Right lobe of liver (tissue), 6 donors: Measurements from ENCODE around the gene TAOK1. TPM values are rescaled to one million over a fixed set of nuclear protein-coding genes. Genes with fewer than 3 reads are reported as not detected.

Source experiments
- ATAC-seq, 4 donors: fragments of 200-7000 bp; cut with Tn5 transposase; one replicate each; pipeline ENCODE4 v1.9.1; 2020; ENCODE audit warnings: mild to moderate bottlenecking in 4 of 4, moderate library complexity in 4 of 4
- DNase-seq, 3 donors: peaks; one replicate each; pipeline ENCODE4 v3.0.0-alpha.2; 2020
- H3K27ac ChIP-seq, 3 donors: fragments of 200-600 bp; one replicate each; pipeline ENCODE4 v1.8.0; 2022
- H3K27me3 ChIP-seq, 2 donors: fragments of 200-600 bp; one replicate each; pipeline ENCODE4 v1.8.0; 2022
- H3K36me3 ChIP-seq, 4 donors: fragments of 200-600 bp; sonication (generic) in 1 of 4; one replicate each; pipeline versions ENCODE4 v1.5.1 to v1.8.0; 2017 to 2022; ENCODE audit warnings: control low read depth in 1 of 4
- H3K4me1 ChIP-seq, 4 donors: fragments of 200-600 bp; sonication (generic) in 1 of 4; one replicate each; pipeline versions ENCODE4 v1.5.1 to v1.8.0; 2017 to 2022; ENCODE audit warnings: control low read depth in 1 of 4
- H3K4me3 ChIP-seq, 3 donors: fragments of 200-600 bp; one replicate each; pipeline ENCODE4 v1.8.0; 2022
- H3K9me3 ChIP-seq, 4 donors: fragments of 200-600 bp; sonication (generic) in 1 of 4; one replicate each; pipeline versions ENCODE4 v1.5.1 to v1.8.0; 2017 to 2022; ENCODE audit warnings: control low read depth in 1 of 4
- POLR2A ChIP-seq: fragments of 450-650 bp; IDR thresholded peaks from one replicate; pipeline ENCODE4 v1.6.1; 2017; ENCODE audit warnings: antibody characterized with exemption, mild to moderate bottlenecking
- WGBS: methylation state at CpG from one replicate; pipeline ENCODE4 v1.1.6; 2018; ENCODE audit warnings: low coverage, low lambda C conversion rate; ENCODE audit not compliant: insufficient coverage; ENCODE audit errors: missing lambda C conversion rate; 5-methylcytosine and 5-hydroxymethylcytosine counted together
- intact Hi-C, 2 donors: fragments of 100-400 bp; cut with DNase I; formaldehyde crosslinking; loops; one replicate each; pipeline versions ENCODE4 v1.11.2 to v1.14.1; 2022
- total RNA-seq, 6 experiments: library from RNA; depleted of rRNA in 2 of 6; stranded (reverse); fragments of >200 nt in 2 of 6; fragmentation: NEBNext Ultra II Directional in 3 of 6; extraction: Animal tissue kit (Norgen Biotek cat#: 25700) in 3 of 6; gene quantifications; one replicate each; pipeline versions ENCODE4 v1.1.0 to v1.2.4, GENCODE V29; 2016 to 2023
- TF ChIP-seq, protein P1 (sequence below), 4 donors: fragments of 200-600 bp in 3 of 4; fragments of 450-650 bp in 1 of 4; IDR thresholded peaks; one replicate each; pipeline versions ENCODE4 v1.5.1 to v1.8.0; 2016 to 2022; ENCODE audit warnings: antibody characterized with exemption in 4 of 4, mild to moderate bottlenecking in 2 of 4
- donor health status: DM: no; HTN: yes; CAD: no.
- donor health status: DM: no; HTN: no; CAD: no.
- donor health status: DM: no; HTN: no; CAD: no.
- donor health status: DM: no; HTN: yes; CAD: no.
- donor health status: DM: no; HTN: yes; CAD: no.

The TAOK1 gene
- total RNA-seq, 6 experiments from 2014 or later: 17.1 to 37.1 (median 21.1) TPM

DNA sequence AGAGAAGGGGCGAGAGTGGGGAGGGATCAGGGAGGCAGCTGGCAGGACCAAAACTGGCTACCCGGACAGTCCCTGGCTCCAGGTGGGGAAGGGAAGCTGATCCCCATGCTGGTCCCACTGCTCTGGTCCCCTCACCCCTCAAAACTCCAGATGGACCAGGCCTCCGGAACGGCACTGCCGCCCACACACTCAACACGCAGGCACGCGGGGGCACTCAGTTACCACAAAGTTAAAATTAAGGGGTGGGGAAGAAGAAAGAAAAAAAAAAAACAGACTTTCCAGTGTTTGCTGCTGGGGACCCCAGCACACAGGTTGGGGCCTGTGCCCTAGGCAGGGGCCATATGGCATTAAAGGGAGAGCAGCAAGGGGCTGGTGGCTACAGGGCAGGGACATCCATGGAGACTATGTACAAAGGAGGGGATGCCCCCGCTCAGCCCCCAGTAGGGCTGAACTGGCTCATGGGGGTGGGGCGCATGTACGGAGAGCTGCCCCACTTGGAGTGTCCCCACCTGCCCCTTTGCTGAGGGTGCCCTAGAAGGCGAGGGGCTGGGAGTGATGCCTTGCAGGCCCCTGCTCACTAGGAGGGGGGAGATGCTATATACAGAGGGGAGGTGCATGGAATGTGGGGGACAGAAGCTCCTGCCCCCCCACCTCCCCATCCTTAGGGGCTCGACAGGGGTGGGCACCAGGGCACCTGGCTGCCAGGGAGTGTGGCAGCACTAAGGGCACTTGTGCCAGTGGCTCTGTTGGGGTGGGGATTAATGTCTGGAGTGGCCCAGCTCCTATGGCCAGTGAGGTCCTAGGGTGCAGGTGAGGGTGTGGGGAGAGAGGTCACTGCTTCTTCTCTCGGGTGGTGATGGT, 183.9 kb downstream of the TAOK1 start:
- H3K9me3 ChIP-seq: no peaks in the 10 kb centered on the region
- H3K4me1 ChIP-seq: peaks cover 0 to 36% (median 15%) of the 10 kb centered on the region in 4 donors
- no peak for ATAC-seq
- no peak for TF ChIP-seq POLR2A
- TF ChIP-seq, protein P1, sequence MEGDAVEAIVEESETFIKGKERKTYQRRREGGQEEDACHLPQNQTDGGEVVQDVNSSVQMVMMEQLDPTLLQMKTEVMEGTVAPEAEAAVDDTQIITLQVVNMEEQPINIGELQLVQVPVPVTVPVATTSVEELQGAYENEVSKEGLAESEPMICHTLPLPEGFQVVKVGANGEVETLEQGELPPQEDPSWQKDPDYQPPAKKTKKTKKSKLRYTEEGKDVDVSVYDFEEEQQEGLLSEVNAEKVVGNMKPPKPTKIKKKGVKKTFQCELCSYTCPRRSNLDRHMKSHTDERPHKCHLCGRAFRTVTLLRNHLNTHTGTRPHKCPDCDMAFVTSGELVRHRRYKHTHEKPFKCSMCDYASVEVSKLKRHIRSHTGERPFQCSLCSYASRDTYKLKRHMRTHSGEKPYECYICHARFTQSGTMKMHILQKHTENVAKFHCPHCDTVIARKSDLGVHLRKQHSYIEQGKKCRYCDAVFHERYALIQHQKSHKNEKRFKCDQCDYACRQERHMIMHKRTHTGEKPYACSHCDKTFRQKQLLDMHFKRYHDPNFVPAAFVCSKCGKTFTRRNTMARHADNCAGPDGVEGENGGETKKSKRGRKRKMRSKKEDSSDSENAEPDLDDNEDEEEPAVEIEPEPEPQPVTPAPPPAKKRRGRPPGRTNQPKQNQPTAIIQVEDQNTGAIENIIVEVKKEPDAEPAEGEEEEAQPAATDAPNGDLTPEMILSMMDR (IDR thresholded peaks at IDR 0.05): no peak
- H3K36me3 ChIP-seq: peaks cover 0 to 13% (median 0%) of the 10 kb centered on the region in 4 donors
- H3K27me3 ChIP-seq: no peaks in the 10 kb centered on the region
- WGBS: 45% methylated on average over 6 of the region's 14 CpGs
- peak overlapping the region in 2 of 3 donors; percentile 26 to 63 for H3K27ac ChIP-seq
- no peak overlapping the region for H3K4me3 ChIP-seq
- intact Hi-C loops: no loop called here
- peak in 2 of 3 donors; percentile 16 to 44 for DNase-seq

DNA sequence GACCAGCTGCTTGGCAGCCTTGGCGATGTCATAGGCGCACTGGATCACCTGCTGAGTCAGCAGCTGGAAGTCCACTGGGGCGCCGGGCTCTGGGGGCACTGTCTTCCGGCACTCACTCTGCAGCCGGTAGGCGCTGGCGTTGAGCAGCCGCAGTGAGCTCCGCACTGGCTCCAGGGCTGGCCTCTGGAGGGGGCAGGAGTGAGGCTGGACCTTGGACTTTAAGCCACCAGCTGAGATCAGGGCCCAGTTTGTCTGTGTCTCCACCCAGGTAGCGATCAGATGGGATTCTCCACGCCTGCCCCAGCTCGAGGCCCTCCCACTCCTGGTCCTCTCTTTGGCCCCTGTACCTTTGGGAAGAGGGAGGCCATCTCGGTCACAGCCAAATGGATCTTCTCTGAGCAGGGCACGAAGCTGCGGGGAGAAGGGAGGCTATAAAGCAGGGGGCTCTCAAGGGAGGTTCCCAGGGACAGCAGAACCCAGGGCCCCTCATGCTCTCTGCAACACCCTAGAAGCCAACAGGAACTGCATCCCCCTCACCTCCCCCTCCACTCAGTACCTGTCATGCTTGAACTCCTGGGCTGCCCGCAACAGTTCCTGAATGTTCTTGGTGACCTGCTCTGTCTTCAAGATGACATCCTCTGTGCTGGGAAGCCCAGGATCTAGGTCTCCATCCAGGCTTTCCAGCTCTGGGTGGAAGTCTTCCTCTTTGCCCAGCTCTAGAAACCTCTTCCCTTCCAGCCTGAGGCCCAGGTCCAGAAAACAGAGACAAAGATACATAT, 184.8 kb downstream of the TAOK1 start:
- Histone ChIP-seq H3K4me3 (no peak overlapping the region), H3K27ac (peak overlapping the region in 1 of 3 donors; percentile 63), H3K4me1 (peaks cover 0 to 36% (median 15%) of the 10 kb centered on the region in 4 donors), H3K27me3 (no peaks in the 10 kb centered on the region), H3K9me3 (no peaks in the 10 kb centered on the region), H3K36me3 (peaks cover 0 to 18% (median 0%) of the 10 kb centered on the region in 4 donors)
- DNase-seq (peak; percentile 86 to 92 (median 92)), ATAC-seq (peak; percentile 81 to 86 (median 84))
- WGBS: 33% methylated on average over 3 of the region's 17 CpGs
- peak; percentile 33 for TF ChIP-seq POLR2A
- TF ChIP-seq, protein P1 (IDR thresholded peaks at IDR 0.05): peak in 3 of 4 donors; percentile 10 to 27 (median 22)
- intact Hi-C loops: no loop called here

DNA sequence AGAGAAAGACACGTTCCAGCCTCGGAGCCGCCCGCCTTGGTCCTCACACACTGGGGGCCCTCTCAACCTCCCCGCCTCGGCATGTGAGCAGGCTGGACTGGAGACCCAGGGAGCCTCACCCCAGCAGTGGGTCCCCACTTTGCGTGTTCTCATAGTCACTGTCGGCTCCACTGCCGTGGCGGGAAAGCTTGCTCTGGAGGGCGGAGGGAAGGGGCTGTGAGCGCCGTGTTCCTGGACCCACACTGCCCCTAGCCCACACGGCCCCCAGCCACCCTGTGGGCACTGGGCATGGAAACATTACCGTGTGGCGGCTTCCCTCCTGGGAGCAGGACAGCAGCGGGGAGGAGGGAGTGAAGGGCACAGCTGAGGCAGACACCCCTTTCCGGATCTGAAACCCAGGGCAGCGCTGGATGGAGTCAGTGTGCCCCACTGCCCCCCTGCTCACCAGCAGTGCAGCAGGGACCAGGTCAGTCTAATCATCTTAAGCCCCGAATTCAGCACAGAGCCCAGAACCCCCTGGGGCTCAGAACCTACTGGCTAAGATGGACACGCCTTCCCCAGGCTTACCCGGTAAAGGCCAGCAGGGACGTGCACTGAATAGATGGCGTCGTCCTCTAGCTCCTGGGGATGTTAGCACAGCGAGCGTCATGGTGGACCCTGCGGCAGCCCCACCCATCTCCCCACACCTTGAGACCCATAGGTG, 185.5 kb downstream of the TAOK1 start:
- intact Hi-C loops: no loop called here
- Histone ChIP-seq H3K4me3 (no peak overlapping the region), H3K36me3 (peaks cover 0 to 18% (median 0%) of the 10 kb centered on the region in 4 donors), H3K4me1 (peaks cover 0 to 36% (median 15%) of the 10 kb centered on the region in 4 donors), H3K27me3 (no peaks in the 10 kb centered on the region), H3K27ac (no peak overlapping the region), H3K9me3 (no peaks in the 10 kb centered on the region)
- WGBS: 88% methylated on average over 5 of the region's 28 CpGs
- TF ChIP-seq, protein P1 (IDR thresholded peaks at IDR 0.05): no peak
- TF ChIP-seq POLR2A: no peak
- DNase-seq (peak in 2 of 3 donors; percentile 21 to 52), ATAC-seq (no peak)
